Lower leg skin (tissue), 3 donors: ENCODE measurements around the gene TSPAN11.

Experiments used
- POLR2A ChIP-seq, 2 donors: fragments of 450-650 bp; IDR thresholded peaks; one replicate each; pipeline ENCODE4 v1.6.1; 2016 to 2017; ENCODE audit warnings: antibody characterized with exemption in 2 of 2, mild to moderate bottlenecking in 1 of 2, moderate library complexity in 1 of 2
- TF ChIP-seq, protein P1 (sequence below), 3 donors: fragments of 450-650 bp; IDR thresholded peaks; one replicate each; pipeline ENCODE4 v1.5.1; 2016; ENCODE audit warnings: antibody characterized with exemption in 3 of 3, mild to moderate bottlenecking in 3 of 3, moderate library complexity in 2 of 3

- TF ChIP-seq, protein P1, sequence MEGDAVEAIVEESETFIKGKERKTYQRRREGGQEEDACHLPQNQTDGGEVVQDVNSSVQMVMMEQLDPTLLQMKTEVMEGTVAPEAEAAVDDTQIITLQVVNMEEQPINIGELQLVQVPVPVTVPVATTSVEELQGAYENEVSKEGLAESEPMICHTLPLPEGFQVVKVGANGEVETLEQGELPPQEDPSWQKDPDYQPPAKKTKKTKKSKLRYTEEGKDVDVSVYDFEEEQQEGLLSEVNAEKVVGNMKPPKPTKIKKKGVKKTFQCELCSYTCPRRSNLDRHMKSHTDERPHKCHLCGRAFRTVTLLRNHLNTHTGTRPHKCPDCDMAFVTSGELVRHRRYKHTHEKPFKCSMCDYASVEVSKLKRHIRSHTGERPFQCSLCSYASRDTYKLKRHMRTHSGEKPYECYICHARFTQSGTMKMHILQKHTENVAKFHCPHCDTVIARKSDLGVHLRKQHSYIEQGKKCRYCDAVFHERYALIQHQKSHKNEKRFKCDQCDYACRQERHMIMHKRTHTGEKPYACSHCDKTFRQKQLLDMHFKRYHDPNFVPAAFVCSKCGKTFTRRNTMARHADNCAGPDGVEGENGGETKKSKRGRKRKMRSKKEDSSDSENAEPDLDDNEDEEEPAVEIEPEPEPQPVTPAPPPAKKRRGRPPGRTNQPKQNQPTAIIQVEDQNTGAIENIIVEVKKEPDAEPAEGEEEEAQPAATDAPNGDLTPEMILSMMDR (IDR thresholded peaks at IDR 0.05) = no peak
- TF ChIP-seq POLR2A (IDR thresholded peaks at IDR 0.05) = no peak
Measured at GRCh38 chr12:30928356-30929244, 2.1 kb downstream of the TSPAN11 start.
